NOMO-1 treated with dmso at 0.1 percent for 144 hours (cell line): ENCODE data around the gene BOK.
A peak's percentile ranks its signal among the peaks of the same experiment; 100 is the strongest.

Source experiments
- DNase-seq: peaks from one replicate; lab custom pipeline; 2025; ENCODE audit not compliant: unreplicated experiment; lab: John Stamatoyannopoulos, UW

BOK gene

GRCh38 chr2:241598061-241598460, 39.5 kb downstream of the BOK start:
- DNase-seq: no peak

- no peak for DNase-seq
These were observed 39.9 kb downstream of the BOK start for GRCh38 chr2:241598487-241598886.

- DNase-seq: no peak
These were observed 41.1 kb downstream of the BOK start for GRCh38 chr2:241599615-241600014.

- no peak for DNase-seq
These were observed 43.3 kb downstream of the BOK start for GRCh38 chr2:241601841-241602240.

- no peak for DNase-seq
These were observed 44.2 kb downstream of the BOK start for GRCh38 chr2:241602720-241603119.

- DNase-seq: no peak
These were observed 45.1 kb downstream of the BOK start for GRCh38 chr2:241603686-241604085.

GRCh38 chr2:241606186-241606585, 47.6 kb downstream of the BOK start:
- no peak for DNase-seq

GRCh38 chr2:241607162-241607885, 48.8 kb downstream of the BOK start:
- no peak for DNase-seq

GRCh38 chr2:241608881-241609280, 50.3 kb downstream of the BOK start:
- no peak for DNase-seq

- peak; percentile 85 for DNase-seq
These were observed 51.6 kb downstream of the BOK start for GRCh38 chr2:241609859-241610793.

- no peak for DNase-seq
These were observed 52.5 kb downstream of the BOK start for GRCh38 chr2:241611062-241611461.

GRCh38 chr2:241612156-241613016, 53.8 kb downstream of the BOK start:
- no peak for DNase-seq

- DNase-seq: no peak
These were observed 54.7 kb downstream of the BOK start for GRCh38 chr2:241613017-241613780.

GRCh38 chr2:241615041-241615440, 56.5 kb downstream of the BOK start:
- no peak for DNase-seq

GRCh38 chr2:241615522-241616052, 57.0 kb downstream of the BOK start:
- no peak for DNase-seq

- no peak for DNase-seq
These were observed 57.9 kb downstream of the BOK start for GRCh38 chr2:241616168-241617125.

- no peak for DNase-seq
These were observed 59.0 kb downstream of the BOK start for GRCh38 chr2:241617431-241618154.

- no peak for DNase-seq
These were observed 59.8 kb downstream of the BOK start for GRCh38 chr2:241618296-241618805.
